ENCODE results near the gene ZBTB20.

ZBTB20 gene

DNA sequence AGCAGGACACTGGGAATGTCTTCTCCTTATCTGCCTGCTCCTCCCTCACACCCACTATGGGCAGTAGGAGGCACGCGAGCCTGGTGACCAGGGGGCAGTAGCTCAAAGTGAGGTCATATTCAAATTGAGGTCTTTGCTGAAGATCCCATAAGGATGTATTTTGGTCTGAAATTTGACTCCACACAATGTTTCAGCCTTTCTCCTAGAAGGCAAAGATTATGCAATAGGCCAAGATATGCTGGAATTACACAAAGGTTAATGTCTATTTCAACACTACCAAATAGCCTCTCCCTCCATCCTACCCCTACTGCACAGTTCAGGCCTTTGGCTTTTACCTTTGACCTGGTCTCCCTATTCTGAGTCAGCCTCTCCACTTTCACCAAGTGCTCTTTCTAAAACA lies 650.2 kb downstream of the ZBTB20 start:
- no peak overlapping the region for H3K4me3 ChIP-seq (ENCODE audit: low read depth, low read length)
- no peak for DNase-seq (ENCODE audit: low read depth)

DNA sequence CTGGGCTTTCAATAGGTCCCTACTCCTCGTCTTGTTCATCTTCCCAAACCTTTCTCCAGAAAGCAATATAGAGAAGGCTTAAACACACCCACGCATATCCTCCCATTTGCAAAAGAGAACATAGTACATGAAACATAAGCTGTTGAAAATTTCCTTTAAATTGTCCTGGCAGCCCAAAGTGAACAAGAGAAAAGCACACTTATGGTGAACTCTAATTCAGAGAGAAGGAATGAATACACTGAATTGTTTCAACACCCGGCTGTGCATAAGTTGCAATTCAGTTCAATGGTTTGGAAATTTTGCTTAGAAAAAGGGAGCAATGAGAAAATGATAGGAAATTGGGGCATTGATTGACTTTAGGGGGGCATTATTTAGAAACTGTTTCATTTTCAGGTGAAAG lies 650.6 kb downstream of the ZBTB20 start:
- DNase-seq (ENCODE audit: low read depth), result no peak
- H3K4me3 ChIP-seq (ENCODE audit: low read depth, low read length), result no peak overlapping the region

DNA sequence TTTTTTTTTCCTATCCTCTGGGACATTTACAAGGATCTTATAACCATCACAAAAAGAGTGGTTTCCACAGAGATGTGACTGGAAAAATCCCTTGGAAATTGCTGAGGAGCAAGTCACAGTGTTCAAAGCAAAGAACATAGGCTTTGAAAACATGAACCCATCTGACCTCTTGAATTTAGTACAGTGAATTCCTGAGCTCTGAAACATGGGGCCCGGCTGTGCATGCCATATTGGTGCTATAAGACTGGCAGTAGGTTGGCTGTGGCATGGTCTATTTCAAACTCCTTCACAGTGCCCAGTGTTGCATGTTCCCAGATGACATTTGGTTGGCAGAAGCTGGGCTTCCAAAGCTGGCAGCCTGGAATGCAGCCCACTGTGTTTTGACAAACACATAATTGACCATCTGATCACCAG lies 651.1 kb downstream of the ZBTB20 start:
- no peak overlapping the region for H3K4me3 ChIP-seq (ENCODE audit: low read depth, low read length)
- no peak for DNase-seq (ENCODE audit: low read depth)

DNA sequence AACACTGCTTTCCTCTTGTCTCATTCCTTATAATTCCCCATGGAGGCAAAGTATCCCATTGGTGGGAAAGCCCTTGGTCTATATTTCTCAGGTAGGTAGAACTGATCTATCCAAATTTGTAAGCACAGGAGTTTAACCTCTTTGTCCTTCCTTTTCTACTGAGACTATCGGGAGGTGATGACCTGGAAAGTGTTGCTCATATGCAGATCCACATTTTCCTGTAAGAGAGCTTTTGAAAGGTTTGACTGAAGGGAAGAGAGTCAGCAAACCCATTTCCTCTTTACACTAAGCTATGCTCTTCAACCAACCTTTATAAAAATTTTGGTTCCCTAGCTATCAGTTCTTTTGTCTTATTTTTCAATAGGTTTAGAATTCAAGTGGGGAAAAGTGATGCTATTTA lies 652.6 kb downstream of the ZBTB20 start:
- no peak overlapping the region for H3K4me3 ChIP-seq (ENCODE audit: low read depth, low read length)
- DNase-seq (ENCODE audit: low read depth), result no peak

DNA sequence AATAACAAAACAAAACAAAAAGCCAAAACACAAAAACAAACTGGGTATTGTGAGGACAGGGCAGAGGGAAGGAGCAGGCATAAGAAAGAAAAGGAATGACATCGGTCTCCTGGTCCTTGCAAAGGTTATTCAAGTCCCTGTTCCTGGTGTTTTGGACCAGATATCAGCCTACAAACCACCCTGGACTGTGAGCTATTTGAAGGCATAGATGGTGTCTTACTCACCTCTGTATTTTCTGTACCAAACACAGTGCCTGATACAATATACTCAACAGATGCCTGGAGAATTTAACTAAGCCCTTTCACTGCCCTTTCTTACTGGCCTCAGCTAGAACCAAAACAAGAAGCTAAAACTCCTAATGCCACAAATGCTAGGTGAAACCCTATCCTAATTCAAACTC lies 656.3 kb downstream of the ZBTB20 start:
- H3K4me3 ChIP-seq (ENCODE audit: low read depth, low read length), result no peak overlapping the region
- DNase-seq (ENCODE audit: low read depth), result no peak

DNA sequence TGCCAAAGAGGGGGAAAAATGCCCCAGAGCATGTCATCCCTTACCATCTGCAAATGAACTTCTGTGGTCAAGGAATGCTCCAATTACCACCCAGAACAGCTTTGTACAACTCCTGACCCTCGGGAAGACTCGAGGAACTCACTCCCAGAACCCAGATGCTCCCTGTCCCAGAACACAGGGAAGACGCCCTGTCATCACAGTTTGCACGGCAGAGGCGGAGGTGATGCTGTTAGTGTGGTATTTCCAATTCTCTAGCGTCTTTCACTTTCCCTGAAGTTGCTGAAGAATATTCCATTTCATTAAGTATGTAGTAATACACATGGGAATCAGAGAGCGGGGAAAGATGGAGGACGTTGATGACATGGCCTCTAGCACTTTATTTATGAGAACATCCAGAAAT lies 659.6 kb downstream of the ZBTB20 start:
- no peak for DNase-seq (ENCODE audit: low read depth)
- no peak overlapping the region for H3K4me3 ChIP-seq (ENCODE audit: low read depth, low read length)

DNA sequence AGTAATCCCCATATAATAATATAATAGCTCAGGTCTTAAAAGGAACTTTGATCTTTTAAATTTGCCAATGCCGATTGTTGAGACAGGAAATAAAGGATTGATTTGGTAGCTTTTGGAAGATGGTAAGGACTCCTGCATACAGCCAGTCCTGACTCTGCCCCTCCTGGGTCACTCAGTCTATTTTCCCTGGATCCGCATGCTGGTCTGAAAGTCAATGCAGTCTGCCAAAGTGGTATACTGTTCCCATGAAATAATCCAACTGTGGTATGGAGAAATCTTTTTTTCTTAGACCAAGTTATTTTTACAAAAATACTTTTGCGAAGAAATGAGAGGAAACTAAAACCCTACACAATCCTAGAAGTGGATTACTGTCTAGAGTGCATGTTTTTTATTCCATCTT lies 662.2 kb downstream of the ZBTB20 start:
- H3K4me3 ChIP-seq (ENCODE audit: low read depth, low read length), result no peak overlapping the region

DNA sequence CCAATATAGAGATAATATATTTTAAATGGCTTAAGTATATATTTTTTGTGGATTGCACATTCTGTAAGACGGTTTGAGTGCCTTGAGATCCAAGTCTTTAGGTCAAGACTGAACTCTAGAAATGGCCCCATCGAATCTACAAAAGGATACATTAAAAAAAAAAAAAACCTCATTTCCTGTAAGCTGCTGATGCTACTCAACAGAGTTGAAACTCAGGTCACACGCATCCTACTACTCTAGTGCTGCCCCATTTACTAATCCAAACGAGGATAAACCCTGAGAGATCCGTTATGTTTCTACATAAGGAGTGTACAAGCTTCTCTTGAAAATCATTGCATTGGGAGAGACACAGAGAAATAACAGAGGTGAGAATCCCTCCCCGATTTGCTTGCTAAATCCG lies 666.0 kb downstream of the ZBTB20 start:
- H3K4me3 ChIP-seq (ENCODE audit: low read depth, low read length), result no peak overlapping the region
- no peak for DNase-seq (ENCODE audit: low read depth)

More for the DNA sequence above, 662.2 kb downstream of the ZBTB20 start:
- no peak for DNase-seq (ENCODE audit: low read depth)

DNA sequence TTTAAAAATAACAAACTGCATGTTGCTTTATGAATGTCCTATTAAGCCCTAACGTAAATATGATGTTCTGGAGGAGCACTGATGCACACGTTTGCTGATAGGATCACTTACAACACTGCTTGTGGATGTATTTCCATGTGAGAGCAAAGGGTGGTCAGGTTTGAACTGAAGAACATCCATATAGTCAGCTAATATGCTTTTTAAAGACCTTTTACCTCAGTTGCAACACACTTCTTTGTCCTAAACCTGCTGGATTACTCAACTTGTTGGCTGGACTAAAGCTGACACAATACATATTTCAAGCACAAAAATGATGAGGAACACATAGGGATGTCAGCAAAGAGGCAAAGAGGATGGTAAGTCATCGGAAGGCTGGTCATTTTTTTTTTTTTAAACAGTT lies 666.6 kb downstream of the ZBTB20 start:
- no peak overlapping the region for H3K4me3 ChIP-seq (ENCODE audit: low read depth, low read length)
- DNase-seq (ENCODE audit: low read depth), result peak; percentile 58

DNA sequence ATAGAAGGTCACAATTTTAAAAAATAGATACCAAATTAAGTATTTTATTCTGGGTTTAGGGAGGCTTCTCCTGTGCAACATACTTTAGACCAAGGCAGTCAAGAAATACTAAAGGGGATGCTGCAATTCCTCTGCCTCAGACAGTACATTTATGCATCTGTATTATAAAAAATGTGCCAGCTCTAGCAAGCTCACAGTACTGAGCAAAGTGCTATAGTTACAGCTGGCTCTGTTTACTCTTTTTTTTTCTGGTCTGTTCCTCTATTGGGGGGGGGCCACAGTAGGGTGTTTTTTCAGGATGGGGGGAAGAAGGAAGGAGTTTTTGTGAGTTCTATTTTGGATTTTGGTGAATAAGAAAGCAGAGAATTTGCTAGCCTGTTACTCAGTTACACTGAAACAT lies 668.3 kb downstream of the ZBTB20 start:
- no peak overlapping the region for H3K4me3 ChIP-seq (ENCODE audit: low read depth, low read length)
- DNase-seq (ENCODE audit: low read depth), result no peak

DNA sequence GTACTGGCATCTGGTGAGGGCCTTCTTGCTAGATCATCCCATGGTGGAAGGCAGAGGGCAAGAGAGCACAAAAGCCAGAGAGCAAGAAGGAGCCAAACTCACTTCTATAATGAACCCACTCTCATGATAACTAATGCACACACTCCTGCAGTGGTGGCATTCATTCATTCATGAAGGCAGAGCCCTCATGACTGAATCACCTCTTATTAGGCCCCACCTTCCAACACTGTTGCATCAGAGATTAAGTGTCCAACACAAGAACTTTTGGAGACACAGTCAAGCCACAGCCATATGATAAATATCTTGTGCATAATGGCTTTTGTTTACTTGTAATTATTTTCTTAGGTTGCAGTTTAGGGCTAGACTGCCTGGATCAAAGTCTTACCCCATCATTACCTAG lies 670.6 kb downstream of the ZBTB20 start:
- no peak overlapping the region for H3K4me3 ChIP-seq (ENCODE audit: low read depth, low read length)
- DNase-seq (ENCODE audit: low read depth), result no peak

DNA sequence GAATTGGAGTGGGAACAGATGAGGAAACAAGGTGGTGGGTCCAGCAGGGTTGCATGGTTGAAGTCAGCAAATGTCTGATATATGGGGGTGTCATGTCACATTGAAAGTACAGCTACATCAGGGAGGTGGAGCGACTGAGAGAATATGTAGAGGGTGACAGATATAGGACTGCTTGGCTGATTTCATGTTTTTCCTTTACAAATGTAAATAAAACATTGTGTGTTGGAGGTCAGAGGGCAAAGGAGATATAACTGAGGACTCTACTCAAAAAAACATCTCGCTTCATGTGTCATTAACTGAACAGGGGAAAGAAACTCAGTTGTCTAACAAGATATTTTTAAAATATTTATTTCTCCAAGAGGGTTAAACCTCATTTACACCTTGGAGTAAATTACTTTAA lies 675.6 kb downstream of the ZBTB20 start:
- H3K4me3 ChIP-seq (ENCODE audit: low read depth, low read length), result no peak overlapping the region
- DNase-seq (ENCODE audit: low read depth), result no peak

DNA sequence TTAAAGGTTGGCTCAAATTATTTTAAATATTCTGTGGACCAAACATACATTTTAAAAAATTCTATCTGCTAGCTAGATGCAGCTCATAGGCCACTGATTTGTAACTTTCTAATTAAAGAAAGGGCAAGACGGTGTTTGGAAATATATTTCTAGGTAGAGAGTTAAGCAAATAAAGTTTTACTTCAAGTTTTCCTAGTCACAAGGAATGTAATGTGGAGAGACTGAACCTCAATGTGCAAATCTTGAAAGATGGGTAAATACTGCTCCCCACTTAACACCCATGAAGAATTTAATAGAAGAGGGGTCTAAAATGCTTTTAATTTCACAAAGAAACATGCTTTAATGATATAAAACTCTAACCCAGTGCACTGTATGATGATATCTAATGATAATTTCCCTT lies 678.0 kb downstream of the ZBTB20 start:
- no peak for DNase-seq (ENCODE audit: low read depth)
- no peak overlapping the region for H3K4me3 ChIP-seq (ENCODE audit: low read depth, low read length)

DNA sequence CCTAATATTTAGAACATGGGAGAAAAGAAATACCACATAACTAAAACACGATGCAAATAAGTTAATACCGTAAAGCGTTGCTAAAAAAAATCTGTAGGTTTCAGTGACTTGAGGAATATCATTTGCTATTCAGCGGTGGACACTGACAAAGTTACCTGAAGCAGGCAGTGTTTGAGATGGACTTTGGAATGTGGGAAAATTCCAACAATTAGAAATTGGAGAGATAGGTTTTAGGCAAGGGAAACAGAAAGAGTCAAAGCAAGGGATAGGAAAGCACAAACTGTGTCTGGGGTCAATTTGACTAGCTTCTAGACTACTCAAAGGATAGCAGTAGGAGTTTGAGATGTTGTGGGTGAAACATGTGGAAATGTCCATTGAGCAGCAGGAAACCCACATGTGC lies 680.3 kb downstream of the ZBTB20 start:
- no peak overlapping the region for H3K4me3 ChIP-seq (ENCODE audit: low read depth, low read length)
- no peak for DNase-seq (ENCODE audit: low read depth)

DNA sequence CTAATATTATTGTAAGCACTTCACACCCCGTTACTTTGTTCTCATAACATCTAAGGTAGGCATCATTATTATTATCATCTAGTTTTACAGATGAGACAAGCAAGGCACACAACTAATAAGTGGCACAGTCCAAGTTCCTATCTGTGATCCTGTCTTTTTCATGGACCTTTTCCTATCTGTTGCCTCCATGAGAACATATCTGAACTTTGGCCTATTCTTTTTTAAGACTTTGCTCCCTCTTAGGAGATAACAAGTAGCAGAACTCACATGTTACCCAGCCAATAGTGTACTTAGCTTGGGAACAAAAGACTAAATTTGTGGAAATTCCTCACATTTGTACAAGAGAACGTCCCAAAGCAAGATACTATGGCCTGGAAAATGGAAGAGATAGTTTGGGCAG lies 680.8 kb downstream of the ZBTB20 start:
- no peak overlapping the region for H3K4me3 ChIP-seq (ENCODE audit: low read depth, low read length)
- no peak for DNase-seq (ENCODE audit: low read depth)

DNA sequence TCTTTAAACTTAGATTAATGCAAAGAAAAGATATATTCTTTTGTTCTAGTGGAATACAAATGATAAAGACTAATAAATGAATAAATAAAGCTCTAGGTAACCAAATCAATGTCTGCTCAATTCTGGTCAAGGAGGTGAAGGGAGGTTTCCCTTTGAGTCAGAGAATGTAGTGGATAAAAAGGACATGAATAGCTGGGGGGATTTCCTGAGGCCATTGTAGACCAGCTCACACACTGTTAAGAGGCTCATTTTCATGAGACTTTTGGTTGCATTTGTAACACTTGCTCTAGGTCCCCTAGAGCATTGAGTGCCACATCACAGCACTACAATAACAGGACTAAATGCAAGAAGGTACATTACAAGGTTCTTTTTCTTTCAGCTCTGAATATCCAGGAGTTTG lies 682.5 kb downstream of the ZBTB20 start:
- no peak overlapping the region for H3K4me3 ChIP-seq (ENCODE audit: low read depth, low read length)
- no peak for DNase-seq (ENCODE audit: low read depth)

DNA sequence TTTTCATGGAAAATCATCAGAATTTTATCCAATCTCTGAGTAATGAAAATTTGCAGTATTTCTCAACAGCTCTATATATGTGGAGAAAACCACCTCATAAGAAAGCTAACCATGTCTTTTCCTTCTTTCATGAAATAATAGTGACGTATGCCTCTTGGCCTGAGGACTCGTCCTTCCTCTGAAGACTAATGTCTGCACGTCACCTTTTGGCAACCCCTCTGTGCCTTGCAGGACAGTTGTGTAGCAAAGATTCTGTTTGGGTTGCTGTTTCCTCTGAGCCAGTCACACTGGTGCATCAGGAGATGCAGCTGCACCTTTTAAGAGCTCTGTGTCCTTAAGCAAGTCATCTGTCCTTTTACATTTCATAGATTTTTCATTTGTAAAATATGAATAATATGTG lies 684.3 kb downstream of the ZBTB20 start:
- no peak overlapping the region for H3K4me3 ChIP-seq (ENCODE audit: low read depth, low read length)
- DNase-seq (ENCODE audit: low read depth), result no peak

DNA sequence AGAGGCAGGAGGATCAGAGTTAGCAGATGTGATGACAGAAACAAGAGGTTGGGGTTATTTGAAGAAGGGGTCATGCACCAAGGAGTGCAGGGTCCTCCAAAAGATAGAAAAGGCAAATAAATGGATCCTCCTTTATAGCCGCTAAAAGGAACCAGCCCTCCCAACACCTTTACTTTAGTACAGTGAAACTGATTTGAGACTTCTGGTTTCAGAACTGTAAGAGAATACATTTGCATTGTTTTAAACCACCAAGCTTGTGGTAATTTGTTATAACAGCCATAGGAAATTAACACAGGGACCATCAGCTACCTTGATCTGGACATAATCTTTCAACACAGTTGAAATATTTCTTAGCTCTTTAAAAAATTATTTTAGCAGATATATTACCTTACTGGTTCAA lies 686.6 kb downstream of the ZBTB20 start:
- DNase-seq (ENCODE audit: low read depth), result no peak
- H3K4me3 ChIP-seq (ENCODE audit: low read depth, low read length), result no peak overlapping the region

DNA sequence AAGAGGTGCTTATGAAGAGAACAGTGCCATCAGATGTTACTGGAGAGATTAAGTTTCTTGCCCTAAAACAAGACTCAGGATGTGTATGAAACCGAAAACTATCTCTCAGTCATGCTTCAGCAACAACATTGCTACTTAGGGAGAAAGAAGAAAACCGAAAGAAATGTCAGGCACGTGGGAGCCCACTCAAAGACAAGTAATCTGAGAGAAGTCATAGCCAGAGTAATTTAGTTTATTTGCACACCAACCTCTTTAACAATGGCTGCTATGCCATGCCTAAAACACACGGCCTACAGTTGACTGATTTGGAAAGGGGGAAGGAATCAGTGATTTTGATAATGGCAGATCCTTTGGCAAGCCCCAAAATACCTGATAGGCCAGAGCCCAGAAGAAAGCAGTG lies 690.3 kb downstream of the ZBTB20 start:
- DNase-seq (ENCODE audit: low read depth), result no peak
- H3K4me3 ChIP-seq (ENCODE audit: low read depth, low read length), result no peak overlapping the region

DNA sequence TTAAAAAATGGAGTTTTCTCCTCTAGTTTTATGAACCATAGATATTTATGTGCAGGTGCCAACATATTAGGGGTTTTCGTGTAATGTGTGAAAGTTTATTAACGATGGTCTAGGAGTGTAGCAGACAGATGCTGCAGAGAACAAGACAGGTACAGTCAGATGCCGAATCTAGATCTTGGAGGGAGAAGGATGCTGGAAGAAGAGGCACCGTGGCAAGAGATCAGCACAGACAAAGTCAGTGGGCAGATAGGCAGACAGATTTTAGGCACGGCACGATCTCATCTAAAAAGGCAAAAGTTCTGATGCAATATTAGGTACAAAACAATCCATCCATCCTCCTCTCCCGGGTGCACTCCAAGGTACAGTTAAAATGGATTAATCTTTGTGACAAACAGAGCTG lies 691.7 kb downstream of the ZBTB20 start:
- no peak for DNase-seq (ENCODE audit: low read depth)

DNA sequence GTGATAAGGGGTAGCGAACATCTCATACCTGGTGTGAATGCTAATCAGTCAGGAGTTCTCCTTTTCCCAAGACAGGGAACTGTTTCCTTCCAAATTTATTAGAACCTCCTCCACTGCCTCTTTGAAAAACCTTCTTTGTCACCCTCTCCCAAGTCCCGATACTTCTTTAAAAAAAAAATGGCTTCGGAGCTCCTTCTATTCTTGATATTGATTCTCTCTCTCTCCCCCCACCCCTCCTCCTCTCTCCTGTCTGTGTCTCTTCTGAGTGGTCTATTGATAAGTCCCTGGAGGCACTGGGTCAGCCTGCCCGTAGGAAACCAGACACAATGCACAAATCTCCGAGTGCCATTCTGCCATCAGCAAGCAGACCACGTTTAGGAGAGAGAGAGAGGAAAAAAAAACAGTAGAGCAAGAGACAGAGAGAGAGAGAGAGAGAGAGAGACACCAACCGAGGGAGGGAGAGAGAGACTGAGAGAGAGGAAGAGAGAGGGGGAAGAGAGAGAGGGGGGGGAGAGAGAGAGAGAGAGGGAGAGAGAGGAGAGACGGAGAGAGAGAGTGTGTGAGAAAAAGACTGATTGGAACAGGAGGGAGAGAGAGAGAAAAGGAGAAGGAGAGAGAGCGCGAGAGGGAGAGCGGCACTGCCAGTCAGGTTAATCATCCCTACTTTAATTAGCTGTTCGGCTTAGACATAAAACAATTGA lies 692.4 kb downstream of the ZBTB20 start:
- no peak for DNase-seq (ENCODE audit: low read depth)
- H3K4me3 ChIP-seq (ENCODE audit: low read depth, low read length), result peak overlapping the region; percentile 34

More for the DNA sequence above, 691.7 kb downstream of the ZBTB20 start:
- no peak overlapping the region for H3K4me3 ChIP-seq (ENCODE audit: low read depth, low read length)

DNA sequence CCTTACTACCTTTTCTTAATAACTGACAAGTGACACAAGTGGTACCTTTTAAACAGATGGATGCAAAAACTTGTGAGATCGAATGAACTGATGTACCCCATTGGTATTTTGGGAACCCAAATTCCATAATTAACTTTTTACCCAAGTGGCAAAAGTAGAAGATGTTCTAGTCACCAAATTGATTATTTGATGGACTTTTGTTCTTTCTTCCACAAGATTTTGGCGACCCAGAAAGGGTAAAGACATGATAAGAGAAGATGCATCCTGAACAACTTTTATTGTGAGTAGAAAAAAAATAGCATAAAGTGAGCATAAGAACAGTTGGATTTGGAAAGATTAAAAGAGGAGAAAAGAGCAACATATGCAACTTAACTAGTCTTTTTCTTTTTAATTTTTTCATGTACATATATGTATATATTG lies 693.7 kb downstream of the ZBTB20 start:
- H3K4me3 ChIP-seq (ENCODE audit: low read depth, low read length), result no peak overlapping the region
- DNase-seq (ENCODE audit: low read depth), result no peak
